IMR-90 (cell line): ENCODE data around the gene TTC31. TPM values are rescaled to one million over a fixed set of nuclear protein-coding genes. Genes with fewer than 3 reads are reported as not detected.

Experiments
- ATAC-seq: fragments of 200-7000 bp; cut with Tn5 transposase; 2 replicates; pipeline ENCODE4 v1.9.1; 2020; ENCODE audit warnings: low read depth, mild to moderate bottlenecking, moderate library complexity
- BruUV-seq: library from RNA; stranded (reverse); fragments of 400-500 nt; replicated peaks from 2 replicates; lab custom pipeline; 2021; lab: Mats Ljungman, UMichigan
- CTCF ChIA-PET: fragments of 300-600 bp; formaldehyde crosslinking; extraction: SDS; loops from one replicate; lab custom pipeline; 2021; ENCODE audit warnings: antibody characterized with exemption; lab: Yijun Ruan, JAX
- POLR2A ChIA-PET: fragments of 300-600 bp; sonication (Branson Sonifier 250); formaldehyde crosslinking; loops from one replicate; lab custom pipeline; 2022; ENCODE audit warnings: antibody characterized with exemption; ENCODE audit not compliant: unreplicated experiment; lab: Charles Lee
- DNase-seq: peaks from one replicate; pipeline ENCODE4 v3.0.0; 2013
- H2AFZ ChIP-seq: replicated peaks from 2 replicates; pipeline ENCODE3; 2013; ENCODE audit warnings: low read length, mild to moderate bottlenecking; ENCODE audit not compliant: poor library complexity
- H2AK5ac ChIP-seq: 2 replicates; pipeline ENCODE4 v1.6.1; 2013; ENCODE audit warnings: low read depth, low read length, inconsistent platforms
- H2AK9ac ChIP-seq: replicated peaks from 2 replicates; pipeline ENCODE3; 2013; ENCODE audit warnings: mild to moderate bottlenecking, low read depth, low read length, moderate library complexity; ENCODE audit not compliant: poor library complexity
- H2BK120ac ChIP-seq: 2 replicates; pipeline ENCODE4 v1.6.1; 2013; ENCODE audit warnings: low read depth, low read length, inconsistent platforms
- H2BK15ac ChIP-seq: 3 replicates; pipeline ENCODE4 v1.6.1; 2013; ENCODE audit warnings: low read depth, low read length, inconsistent platforms
- H2BK20ac ChIP-seq: 2 replicates; pipeline ENCODE4 v1.6.1; 2013; ENCODE audit warnings: low read depth, mild to moderate bottlenecking, inconsistent platforms, low read length, moderate library complexity
- H2BK5ac ChIP-seq: 2 replicates; pipeline ENCODE4 v1.6.1; 2013; ENCODE audit warnings: mild to moderate bottlenecking, low read depth, low read length, inconsistent platforms; ENCODE audit not compliant: poor library complexity, severe bottlenecking
- H3K14ac ChIP-seq: replicated peaks from 2 replicates; pipeline ENCODE4 v1.6.1; 2013; ENCODE audit warnings: low read depth, low read length, inconsistent platforms
- H3K18ac ChIP-seq: 2 replicates; pipeline ENCODE4 v1.6.1; 2013; ENCODE audit warnings: low read depth, low read length, control low read depth
- H3K23ac ChIP-seq: 2 replicates; pipeline ENCODE4 v1.6.1; 2013; ENCODE audit warnings: low read depth, low read length, inconsistent platforms
- H3K27ac ChIP-seq: 2 replicates; pipeline ENCODE4 v1.5.1; 2013; ENCODE audit warnings: mild to moderate bottlenecking, control low read depth, low read length; ENCODE audit not compliant: insufficient read depth
- H3K27me3 ChIP-seq: 2 replicates; pipeline ENCODE4 v1.6.1; 2013; ENCODE audit warnings: low read length; ENCODE audit not compliant: control insufficient read depth, insufficient read depth
- H3K36me3 ChIP-seq: 2 replicates; pipeline ENCODE4 v1.6.1; 2013; ENCODE audit warnings: low read length, mixed read lengths; ENCODE audit not compliant: control insufficient read depth, insufficient read depth
- H3K4ac ChIP-seq: 2 replicates; pipeline ENCODE4 v1.6.1; 2013; ENCODE audit warnings: low read depth, low read length, inconsistent platforms
- H3K4me1 ChIP-seq: 2 replicates; pipeline ENCODE4 v1.6.1; 2013; ENCODE audit warnings: low read length, mixed read lengths; ENCODE audit not compliant: control insufficient read depth, insufficient read depth
- H3K4me2 ChIP-seq: 2 replicates; pipeline ENCODE4 v1.6.1; 2013; ENCODE audit warnings: low read depth, mild to moderate bottlenecking, control low read depth, low read length, moderate library complexity
- H3K4me3 ChIP-seq: 2 replicates; pipeline ENCODE4 v1.5.1; 2013; ENCODE audit warnings: low read depth, mild to moderate bottlenecking, control low read depth, low read length, moderate library complexity; ENCODE audit not compliant: insufficient read depth
- H3K56ac ChIP-seq: 2 replicates; pipeline ENCODE4 v1.6.1; 2013; ENCODE audit warnings: low read length, inconsistent platforms; ENCODE audit not compliant: insufficient read depth; ENCODE audit errors: extremely low read depth
- H3K79me1 ChIP-seq, 2 experiments: 2 replicates each; pipeline ENCODE4 v1.6.1; 2013; ENCODE audit warnings: low read length in 2 of 2, inconsistent platforms in 1 of 2, low read depth in 1 of 2
- H3K9ac ChIP-seq: 2 replicates; pipeline ENCODE4 v1.6.1; 2013; ENCODE audit warnings: low read depth, low read length, control low read depth
- H3K9me1 ChIP-seq: 2 replicates; pipeline ENCODE4 v1.6.1; 2013; ENCODE audit warnings: low read length, inconsistent platforms; ENCODE audit not compliant: insufficient read depth
- H3K9me3 ChIP-seq: 2 replicates; pipeline ENCODE4 v1.6.1; 2013; ENCODE audit warnings: low read length; ENCODE audit not compliant: control insufficient read depth, insufficient read depth
- H4K20me1 ChIP-seq: 2 replicates; pipeline ENCODE4 v1.6.1; 2013; ENCODE audit warnings: low read length, inconsistent platforms; ENCODE audit not compliant: insufficient read depth
- H4K5ac ChIP-seq: 2 replicates; pipeline ENCODE4 v1.6.1; 2013; ENCODE audit warnings: mild to moderate bottlenecking, low read depth, low read length, control low read depth
- H4K8ac ChIP-seq, 2 experiments: 2 replicates each; pipeline ENCODE4 v1.6.1; 2013; ENCODE audit warnings: low read depth in 2 of 2, low read length in 2 of 2, control low read depth in 1 of 2, inconsistent platforms in 1 of 2
- H4K91ac ChIP-seq: 2 replicates; pipeline ENCODE4 v1.6.1; 2013; ENCODE audit warnings: low read depth, low read length, inconsistent platforms; ENCODE audit not compliant: insufficient read depth
- BHLHE40 ChIP-seq: fragments of 150-350 bp; IDR thresholded peaks from 2 replicates; pipeline ENCODE4 v1.6.1; 2016; ENCODE audit warnings: mild to moderate bottlenecking, low read depth, low read length
- CEBPB ChIP-seq: IDR thresholded peaks from 2 replicates; pipeline ENCODE4 v1.6.1; 2012; ENCODE audit warnings: low read depth, low read length, improper control_type of control experiment
- CHD1 ChIP-seq: IDR thresholded peaks from 2 replicates; pipeline ENCODE4 v1.6.1; 2012; ENCODE audit warnings: low read depth, low read length, improper control_type of control experiment
- ELK1 ChIP-seq: fragments of 150-350 bp; IDR thresholded peaks from 2 replicates; pipeline ENCODE4 v1.6.1; 2016; ENCODE audit warnings: low read depth, mild to moderate bottlenecking, low read length, moderate library complexity, borderline replicate concordance
- FOS ChIP-seq: fragments of 150-350 bp; IDR thresholded peaks from 2 replicates; pipeline ENCODE4 v1.6.1; 2016; ENCODE audit warnings: low read depth, low read length
- MAFK ChIP-seq: IDR thresholded peaks from 2 replicates; pipeline ENCODE4 v1.6.1; 2012; ENCODE audit warnings: low read depth, low read length, improper control_type of control experiment
- MAZ ChIP-seq: IDR thresholded peaks from 2 replicates; pipeline ENCODE4 v1.6.1; 2012; ENCODE audit warnings: low read depth, mild to moderate bottlenecking, low read length, improper control_type of control experiment, moderate library complexity, borderline replicate concordance
- MXI1 ChIP-seq: IDR thresholded peaks from 2 replicates; pipeline ENCODE4 v1.6.1; 2012; ENCODE audit warnings: low read depth, mild to moderate bottlenecking, low read length, moderate library complexity, borderline replicate concordance
- NFE2L2 ChIP-seq: fragments of 150-350 bp; IDR thresholded peaks from 2 replicates; pipeline ENCODE4 v1.6.1; 2016; ENCODE audit warnings: low read depth, mild to moderate bottlenecking, low read length
- POLR2A ChIP-seq: IDR thresholded peaks from 2 replicates; pipeline ENCODE4 v1.6.1; 2012; ENCODE audit warnings: mild to moderate bottlenecking, low read depth, low read length
- RAD21 ChIP-seq: IDR thresholded peaks from 2 replicates; pipeline ENCODE4 v1.6.1; 2012; ENCODE audit warnings: low read length, improper control_type of control experiment
- RCOR1 ChIP-seq: IDR thresholded peaks from 2 replicates; pipeline ENCODE4 v1.6.1; 2012; ENCODE audit warnings: mild to moderate bottlenecking, low read length, improper control_type of control experiment; ENCODE audit not compliant: insufficient replicate concordance
- RFX5 ChIP-seq: IDR thresholded peaks from 2 replicates; pipeline ENCODE4 v1.8.0; 2012; ENCODE audit warnings: low read depth, mild to moderate bottlenecking, low read length, moderate library complexity
- SMC3 ChIP-seq: fragments of 150-350 bp; IDR thresholded peaks from 2 replicates; pipeline ENCODE4 v1.6.1; 2016; ENCODE audit warnings: low read depth, mild to moderate bottlenecking, antibody characterized with exemption, low read length, moderate library complexity
- WGBS, 2 experiments: methylation state at CpG; one replicate each; pipeline versions ENCODE4 v1.1.5 to v1.1.7; 2013; ENCODE audit warnings: missing lambda C conversion rate in 2 of 2; ENCODE audit not compliant: insufficient read length in 1 of 2; ENCODE audit errors: extremely low coverage in 2 of 2; 5-methylcytosine and 5-hydroxymethylcytosine counted together
- dilution Hi-C: fragments of 300-500 bp; cut with HindIII; formaldehyde crosslinking; loops from one replicate; pipeline ENCODE4 v1.14.3; 2018; ENCODE audit warnings: low sequenced_read_pairs; ENCODE audit not compliant: unreplicated experiment
- in situ Hi-C: fragments of 300-500 bp; cut with MboI; formaldehyde crosslinking; loops from 3 replicates; pipeline ENCODE4 v1.14.3; 2019; ENCODE audit warnings: low sequenced_read_pairs, inconsistent platforms, mixed read lengths
- intact Hi-C: fragments of 100-400 bp; cut with micrococcal nuclease; formaldehyde crosslinking; loops from 2 replicates; pipeline ENCODE4 v1.10.0; 2022
- polyA plus RNA-seq, 3 experiments: library from polyadenylated mRNA; depleted of rRNA; stranded (reverse); fragments of >200 nt; gene quantifications; 2 replicates each; pipeline ENCODE4 v1.2.3, GENCODE V29; 2012; ENCODE audit warnings: low replicate concordance in 1 of 3
- total RNA-seq: library from RNA; depleted of rRNA; stranded (reverse); fragments of >200 nt; gene quantifications from 2 replicates; pipeline ENCODE4 v1.2.3, GENCODE V29; 2012
- TF ChIP-seq, protein P1 (sequence below): conservative IDR thresholded peaks from 2 replicates; pipeline ENCODE4 v1.5.1; 2012; ENCODE audit warnings: mild to moderate bottlenecking, low read depth, low read length, improper control_type of control experiment
- TF ChIP-seq, protein P2 (sequence below): fragments of 150-350 bp; IDR thresholded peaks from 2 replicates; pipeline ENCODE4 v1.6.1; 2017; ENCODE audit warnings: mild to moderate bottlenecking, antibody characterized with exemption, low read length, low read depth

TTC31 gene
- total and polyA plus RNA-seq, 2 of the 4 experiments (the other 2 are of a cell fraction), result 6.3 to 18.8 TPM

- H3K23ac ChIP-seq, result no peak overlapping the region
- H3K56ac ChIP-seq, result no peak overlapping the region
- no peak overlapping the region for H3K4me2 ChIP-seq
- WGBS, 2 experiments, result no CpG with 5 or more reads among the region's 5 CpGs
- H3K36me3 ChIP-seq, result no peaks in the 10 kb centered on the region
- no peaks in the 10 kb centered on the region for H3K9me3 ChIP-seq
- H2AK5ac ChIP-seq, result no peak overlapping the region
- no peaks in the 10 kb centered on the region for H4K20me1 ChIP-seq
- H3K4ac ChIP-seq, result no peak overlapping the region
- no peak overlapping the region for H2BK20ac ChIP-seq
- in situ Hi-C loops, result no loop called here
- H2AK9ac ChIP-seq, result no peak overlapping the region
- ChIA-PET CTCF (interaction anchor here (0.7 kb wide), 1 partner anchor 10 kb away, joined by 4 read pairs; no protein-coding TSS in a partner anchor), POLR2A (no interaction called here)
- dilution Hi-C loops, result no loop called here
- ATAC-seq (no peak), DNase-seq (no peak)
- H4K91ac ChIP-seq, result no peak overlapping the region
- no peak overlapping the region for H3K9ac ChIP-seq
- no peaks in the 10 kb centered on the region for H3K79me1 ChIP-seq
- intact Hi-C loops, result no loop called here
- H2AFZ ChIP-seq, result no peak overlapping the region
- H2BK120ac ChIP-seq, result no peak overlapping the region
- peaks cover 5% of the 10 kb centered on the region; the same call in 1 of the 2 replicates for H3K27me3 ChIP-seq
- H2BK15ac ChIP-seq, result no peak overlapping the region
- no peaks in the 10 kb centered on the region for H3K9me1 ChIP-seq
- no peak overlapping the region for H4K5ac ChIP-seq
- H3K27ac ChIP-seq, result no peak overlapping the region
- H3K4me1 ChIP-seq, result no peaks in the 10 kb centered on the region
- no TSS peak for BruUV-seq
- H2BK5ac ChIP-seq, result no peak overlapping the region
- no peak overlapping the region for H4K8ac ChIP-seq
- no peak overlapping the region for H3K4me3 ChIP-seq
- no peak overlapping the region for H3K18ac ChIP-seq
- TF ChIP-seq ELK1, result no peak
- TF ChIP-seq, protein P1, sequence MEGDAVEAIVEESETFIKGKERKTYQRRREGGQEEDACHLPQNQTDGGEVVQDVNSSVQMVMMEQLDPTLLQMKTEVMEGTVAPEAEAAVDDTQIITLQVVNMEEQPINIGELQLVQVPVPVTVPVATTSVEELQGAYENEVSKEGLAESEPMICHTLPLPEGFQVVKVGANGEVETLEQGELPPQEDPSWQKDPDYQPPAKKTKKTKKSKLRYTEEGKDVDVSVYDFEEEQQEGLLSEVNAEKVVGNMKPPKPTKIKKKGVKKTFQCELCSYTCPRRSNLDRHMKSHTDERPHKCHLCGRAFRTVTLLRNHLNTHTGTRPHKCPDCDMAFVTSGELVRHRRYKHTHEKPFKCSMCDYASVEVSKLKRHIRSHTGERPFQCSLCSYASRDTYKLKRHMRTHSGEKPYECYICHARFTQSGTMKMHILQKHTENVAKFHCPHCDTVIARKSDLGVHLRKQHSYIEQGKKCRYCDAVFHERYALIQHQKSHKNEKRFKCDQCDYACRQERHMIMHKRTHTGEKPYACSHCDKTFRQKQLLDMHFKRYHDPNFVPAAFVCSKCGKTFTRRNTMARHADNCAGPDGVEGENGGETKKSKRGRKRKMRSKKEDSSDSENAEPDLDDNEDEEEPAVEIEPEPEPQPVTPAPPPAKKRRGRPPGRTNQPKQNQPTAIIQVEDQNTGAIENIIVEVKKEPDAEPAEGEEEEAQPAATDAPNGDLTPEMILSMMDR, result no peak
- no peak for TF ChIP-seq FOS
- no peak for TF ChIP-seq POLR2A
- TF ChIP-seq, protein P2, sequence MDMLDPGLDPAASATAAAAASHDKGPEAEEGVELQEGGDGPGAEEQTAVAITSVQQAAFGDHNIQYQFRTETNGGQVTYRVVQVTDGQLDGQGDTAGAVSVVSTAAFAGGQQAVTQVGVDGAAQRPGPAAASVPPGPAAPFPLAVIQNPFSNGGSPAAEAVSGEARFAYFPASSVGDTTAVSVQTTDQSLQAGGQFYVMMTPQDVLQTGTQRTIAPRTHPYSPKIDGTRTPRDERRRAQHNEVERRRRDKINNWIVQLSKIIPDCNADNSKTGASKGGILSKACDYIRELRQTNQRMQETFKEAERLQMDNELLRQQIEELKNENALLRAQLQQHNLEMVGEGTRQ, result no peak
- no peak for TF ChIP-seq MAZ
- no peak for TF ChIP-seq MAFK
- no peak for TF ChIP-seq CHD1
- no peak for TF ChIP-seq RAD21
- no peak for TF ChIP-seq RCOR1
- TF ChIP-seq RFX5, result no peak
- no peak for TF ChIP-seq MXI1
- TF ChIP-seq SMC3, result no peak
- no peak for TF ChIP-seq NFE2L2
- no peak for TF ChIP-seq CEBPB
- no peak for TF ChIP-seq BHLHE40
- H3K14ac ChIP-seq, result no peak overlapping the region
Measured at GRCh38 chr2:74447230-74447999, 35.5 kb upstream of the TTC31 start.
